ENCODE measurements around the gene UNC93A.
"Not testable (repeated sequence)": the region's sequence is repeated elsewhere in the genome, so short reads cannot be mapped to it uniquely, and the experiment has no call there.

Gene UNC93A

DNA sequence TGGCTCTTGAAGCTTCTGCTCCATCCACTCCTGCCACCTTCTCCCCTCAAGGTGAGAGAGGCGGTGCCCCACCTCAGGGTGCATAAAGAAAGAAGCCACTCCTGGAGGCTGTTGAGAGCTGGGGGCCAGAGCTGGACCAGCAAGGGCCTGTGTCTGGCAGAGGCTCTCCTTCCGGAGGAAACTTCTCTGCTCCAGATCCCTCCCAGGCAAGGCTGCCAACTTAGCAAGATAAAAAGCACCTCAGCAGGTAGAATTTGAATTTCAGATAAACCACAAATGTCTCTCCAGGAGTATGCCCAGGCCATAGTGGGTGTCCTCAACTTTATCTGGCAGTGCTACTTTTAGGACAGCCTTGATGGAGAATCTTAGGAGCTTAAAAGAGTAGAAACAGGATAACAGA lies 13.8 kb downstream of the UNC93A start:
- ChIA-PET CTCF (interaction anchor here (0.6 kb wide), 1 partner anchor 565 kb away, joined by 3 read pairs; no protein-coding TSS in a partner anchor), POLR2A (no interaction called here)
- no peak overlapping the region for H3K4me3 ChIP-seq (ENCODE audit: control insufficient read depth in 1 of 7, extremely low read depth in 1 of 7, insufficient read depth in 4 of 7, low read depth in 2 of 7, low read length in 6 of 7)
- no peak overlapping the region for H3K27ac ChIP-seq (ENCODE audit: insufficient read depth in 1 of 2, low read depth in 1 of 2, low read length in 2 of 2, poor library complexity in 1 of 2, severe bottlenecking in 2 of 2)
- no peaks in the 10 kb centered on the region for H3K4me1 ChIP-seq (ENCODE audit: control extremely low read depth in 1 of 4, control insufficient read depth in 4 of 4, insufficient read depth in 4 of 4, low read length in 3 of 4)
- H3K36me3 ChIP-seq (ENCODE audit: control insufficient read depth in 4 of 4, insufficient read depth in 4 of 4, low read length in 3 of 4) = no peaks in the 10 kb centered on the region
- no peaks in the 10 kb centered on the region for H3K9me3 ChIP-seq (ENCODE audit: control extremely low read depth in 1 of 5, control insufficient read depth in 4 of 5, insufficient read depth in 2 of 5, low read depth in 1 of 5, low read length in 4 of 5)
- 88% methylated on average over 2 of the region's 2 CpGs for whole genome bisulfite sequencing (ENCODE audit: insufficient coverage)
- no peak for DNase-seq
- H3K27me3 ChIP-seq (replicated peaks in 2 of 5; ENCODE audit: control insufficient read depth in 4 of 5, insufficient read depth in 5 of 5, low read length in 4 of 5) = peaks cover 0 to 12% (median 2%) of the 10 kb centered on the region in 5 experiments

- Histone ChIP-seq H3K4me1 (ENCODE audit: control extremely low read depth in 1 of 4, control insufficient read depth in 4 of 4, insufficient read depth in 4 of 4, low read length in 3 of 4) (no peaks in the 10 kb centered on the region), H3K4me3 (ENCODE audit: control insufficient read depth in 1 of 7, extremely low read depth in 1 of 7, insufficient read depth in 4 of 7, low read depth in 2 of 7, low read length in 6 of 7) (no peak overlapping the region), H3K36me3 (ENCODE audit: control insufficient read depth in 4 of 4, insufficient read depth in 4 of 4, low read length in 3 of 4) (no peaks in the 10 kb centered on the region), H3K27ac (ENCODE audit: insufficient read depth in 1 of 2, low read depth in 1 of 2, low read length in 2 of 2, poor library complexity in 1 of 2, severe bottlenecking in 2 of 2) (no peak overlapping the region), H3K27me3 (replicated peaks in 2 of 5; ENCODE audit: control insufficient read depth in 4 of 5, insufficient read depth in 5 of 5, low read length in 4 of 5) (peaks cover 0 to 12% (median 2%) of the 10 kb centered on the region in 5 experiments), H3K9me3 (ENCODE audit: control extremely low read depth in 1 of 5, control insufficient read depth in 4 of 5, insufficient read depth in 2 of 5, low read depth in 1 of 5, low read length in 4 of 5) (no peaks in the 10 kb centered on the region)
- no peak for DNase-seq
- CTCF ChIA-PET = no interaction called here
- POLR2A ChIA-PET = no interaction called here
- WGBS (ENCODE audit: insufficient coverage) = 96% methylated on average over 17 of the region's 18 CpGs
Observed at GRCh38 chr6:167305796-167306195, 14.7 kb downstream of the UNC93A start.

- Histone ChIP-seq H3K36me3 (ENCODE audit: control insufficient read depth in 4 of 4, insufficient read depth in 4 of 4, low read length in 3 of 4) (no peaks in the 10 kb centered on the region), H3K4me3 (ENCODE audit: control insufficient read depth in 1 of 7, extremely low read depth in 1 of 7, insufficient read depth in 4 of 7, low read depth in 2 of 7, low read length in 6 of 7) (no peak overlapping the region), H3K27me3 (replicated peaks in 2 of 5; ENCODE audit: control insufficient read depth in 4 of 5, insufficient read depth in 5 of 5, low read length in 4 of 5) (peaks cover 0 to 14% (median 2%) of the 10 kb centered on the region in 5 experiments), H3K9me3 (ENCODE audit: control extremely low read depth in 1 of 5, control insufficient read depth in 4 of 5, insufficient read depth in 2 of 5, low read depth in 1 of 5, low read length in 4 of 5) (no peaks in the 10 kb centered on the region), H3K27ac (ENCODE audit: insufficient read depth in 1 of 2, low read depth in 1 of 2, low read length in 2 of 2, poor library complexity in 1 of 2, severe bottlenecking in 2 of 2) (no peak overlapping the region), H3K4me1 (ENCODE audit: control extremely low read depth in 1 of 4, control insufficient read depth in 4 of 4, insufficient read depth in 4 of 4, low read length in 3 of 4) (no peaks in the 10 kb centered on the region)
- CTCF ChIA-PET = no interaction called here
- DNase-seq = no peak
- 96% methylated on average over 14 of the region's 15 CpGs for WGBS (ENCODE audit: insufficient coverage)
- POLR2A ChIA-PET = no interaction called here
Observed at GRCh38 chr6:167306401-167306998, 15.4 kb downstream of the UNC93A start.

GRCh38 chr6:167307342-167307955 lies 16.3 kb downstream of the UNC93A start:
- Histone ChIP-seq H3K4me1 (ENCODE audit: control extremely low read depth in 1 of 4, control insufficient read depth in 4 of 4, insufficient read depth in 4 of 4, low read length in 3 of 4) (no peaks in the 10 kb centered on the region), H3K4me3 (ENCODE audit: control insufficient read depth in 1 of 7, extremely low read depth in 1 of 7, insufficient read depth in 4 of 7, low read depth in 2 of 7, low read length in 6 of 7) (no peak overlapping the region), H3K36me3 (ENCODE audit: control insufficient read depth in 4 of 4, insufficient read depth in 4 of 4, low read length in 3 of 4) (no peaks in the 10 kb centered on the region), H3K27ac (ENCODE audit: insufficient read depth in 1 of 2, low read depth in 1 of 2, low read length in 2 of 2, poor library complexity in 1 of 2, severe bottlenecking in 2 of 2) (no peak overlapping the region), H3K27me3 (replicated peaks in 2 of 5; ENCODE audit: control insufficient read depth in 4 of 5, insufficient read depth in 5 of 5, low read length in 4 of 5) (peaks cover 0 to 16% (median 2%) of the 10 kb centered on the region in 5 experiments), H3K9me3 (ENCODE audit: control extremely low read depth in 1 of 5, control insufficient read depth in 4 of 5, insufficient read depth in 2 of 5, low read depth in 1 of 5, low read length in 4 of 5) (no peaks in the 10 kb centered on the region)
- ChIA-PET POLR2A (no interaction called here), CTCF (no interaction called here)
- DNase-seq = no peak
- 91% methylated on average over 19 of the region's 20 CpGs for WGBS (ENCODE audit: insufficient coverage)

DNA sequence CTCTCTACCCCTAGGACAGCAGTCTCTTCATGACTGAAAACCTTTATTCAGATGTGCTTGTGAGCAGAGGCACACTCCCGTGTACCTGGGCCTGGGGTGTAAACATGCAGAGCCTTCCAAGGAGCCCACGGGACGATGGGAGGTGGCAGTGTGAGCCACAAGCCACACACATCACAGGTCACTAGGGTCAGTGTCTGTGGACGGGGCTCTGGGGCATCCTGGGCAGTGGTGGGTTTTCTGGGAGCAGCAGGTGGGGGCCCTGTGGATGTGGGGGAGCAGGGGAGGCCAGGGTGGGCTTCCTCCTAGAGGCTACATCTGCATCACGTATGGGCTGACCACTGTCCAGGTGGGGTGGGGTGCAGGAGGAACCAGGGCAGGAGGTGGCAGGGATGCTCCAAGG lies 17.1 kb downstream of the UNC93A start:
- 94% methylated on average over 3 of the region's 5 CpGs for WGBS (ENCODE audit: insufficient coverage)
- DNase-seq = no peak
- ChIA-PET CTCF (no interaction called here), POLR2A (no interaction called here)
- Histone ChIP-seq H3K27me3 (replicated peaks in 2 of 5; ENCODE audit: control insufficient read depth in 4 of 5, insufficient read depth in 5 of 5, low read length in 4 of 5) (peaks cover 0 to 23% (median 0%) of the 10 kb centered on the region in 5 experiments), H3K27ac (ENCODE audit: insufficient read depth in 1 of 2, low read depth in 1 of 2, low read length in 2 of 2, poor library complexity in 1 of 2, severe bottlenecking in 2 of 2) (no peak overlapping the region), H3K4me3 (ENCODE audit: control insufficient read depth in 1 of 7, extremely low read depth in 1 of 7, insufficient read depth in 4 of 7, low read depth in 2 of 7, low read length in 6 of 7) (no peak overlapping the region), H3K36me3 (ENCODE audit: control insufficient read depth in 4 of 4, insufficient read depth in 4 of 4, low read length in 3 of 4) (no peaks in the 10 kb centered on the region), H3K4me1 (ENCODE audit: control extremely low read depth in 1 of 4, control insufficient read depth in 4 of 4, insufficient read depth in 4 of 4, low read length in 3 of 4) (no peaks in the 10 kb centered on the region), H3K9me3 (ENCODE audit: control extremely low read depth in 1 of 5, control insufficient read depth in 4 of 5, insufficient read depth in 2 of 5, low read depth in 1 of 5, low read length in 4 of 5) (no peaks in the 10 kb centered on the region)

DNA sequence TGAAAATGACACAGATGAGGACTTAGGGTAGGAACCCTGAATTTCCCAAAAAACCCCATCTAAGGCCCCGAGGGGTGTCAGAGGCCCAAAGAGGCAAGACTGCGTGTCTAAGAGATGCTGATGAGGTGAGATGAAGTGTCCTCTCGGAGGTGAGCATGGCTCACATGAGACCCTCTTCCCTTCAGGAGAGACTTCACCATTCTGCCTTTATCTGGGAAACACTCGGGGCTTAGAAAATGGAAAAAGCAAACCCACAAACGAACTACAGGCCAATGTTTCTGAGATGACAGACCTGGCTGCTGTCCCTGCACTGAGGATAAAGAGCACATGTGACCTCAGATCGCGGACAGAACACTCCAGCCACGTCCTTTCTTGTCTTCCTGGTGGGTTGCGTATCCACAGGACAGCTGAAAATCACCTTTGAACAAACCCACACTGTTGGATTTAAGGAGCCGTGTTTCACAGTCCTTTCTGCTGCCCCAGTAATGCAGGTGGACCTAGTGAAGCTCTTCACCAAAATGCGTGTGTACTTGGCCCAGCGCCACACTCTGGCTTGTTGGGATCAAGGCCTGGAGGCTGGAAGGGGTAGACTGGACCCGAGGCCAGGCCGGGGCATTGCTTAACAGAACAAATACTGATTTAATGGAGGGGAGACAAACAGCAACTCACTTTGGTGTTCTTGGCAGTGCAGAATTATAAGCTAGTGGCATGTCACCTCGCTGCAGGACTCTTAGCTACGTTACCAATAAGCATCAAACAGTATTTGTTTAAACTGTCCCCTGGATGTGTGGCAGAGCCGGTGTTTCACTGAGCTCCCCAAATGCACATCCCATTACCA lies 18.5 kb downstream of the UNC93A start:
- H3K4me3 ChIP-seq (ENCODE audit: control insufficient read depth in 1 of 7, extremely low read depth in 1 of 7, insufficient read depth in 4 of 7, low read depth in 2 of 7, low read length in 6 of 7); DNase-seq; H3K36me3 ChIP-seq (ENCODE audit: control insufficient read depth in 4 of 4, insufficient read depth in 4 of 4, low read length in 3 of 4); CTCF ChIA-PET; H3K4me1 ChIP-seq (ENCODE audit: control extremely low read depth in 1 of 4, control insufficient read depth in 4 of 4, insufficient read depth in 4 of 4, low read length in 3 of 4); H3K27ac ChIP-seq (ENCODE audit: insufficient read depth in 1 of 2, low read depth in 1 of 2, low read length in 2 of 2, poor library complexity in 1 of 2, severe bottlenecking in 2 of 2); H3K9me3 ChIP-seq (ENCODE audit: control extremely low read depth in 1 of 5, control insufficient read depth in 4 of 5, insufficient read depth in 2 of 5, low read depth in 1 of 5, low read length in 4 of 5); POLR2A ChIA-PET: not testable (repeated sequence)
- peaks cover 0 to 30% (median 0%) of the 10 kb centered on the region in 5 experiments for H3K27me3 ChIP-seq (replicated peaks in 2 of 5; ENCODE audit: control insufficient read depth in 4 of 5, insufficient read depth in 5 of 5, low read length in 4 of 5)
- 94% methylated on average over 2 of the region's 17 CpGs for WGBS (ENCODE audit: insufficient coverage)

DNA sequence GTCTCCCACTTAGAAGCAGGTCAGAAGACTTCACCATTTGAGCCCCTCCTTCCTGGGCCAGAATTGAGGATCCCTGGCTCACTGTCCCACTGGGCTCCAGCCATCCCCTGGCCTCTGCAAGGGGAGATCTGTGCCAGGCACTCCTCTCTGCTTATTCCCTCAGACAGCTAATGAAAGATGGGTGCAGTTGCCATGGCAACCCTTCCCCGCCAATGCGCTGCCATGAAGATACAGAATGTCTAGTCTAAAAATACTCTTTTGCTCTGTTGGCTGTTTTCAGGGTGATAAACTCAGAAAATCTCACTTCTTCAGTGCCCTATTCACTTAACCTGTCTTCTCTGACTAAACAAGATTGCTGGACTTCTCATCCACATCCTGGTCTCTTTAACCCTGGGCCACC lies 20.2 kb downstream of the UNC93A start:
- H3K36me3 ChIP-seq (ENCODE audit: control insufficient read depth in 4 of 4, insufficient read depth in 4 of 4, low read length in 3 of 4) = no peaks in the 10 kb centered on the region
- CTCF ChIA-PET = no interaction called here
- no peak for DNase-seq
- no peak overlapping the region for H3K4me3 ChIP-seq (ENCODE audit: control insufficient read depth in 1 of 7, extremely low read depth in 1 of 7, insufficient read depth in 4 of 7, low read depth in 2 of 7, low read length in 6 of 7)
- H3K4me1 ChIP-seq (ENCODE audit: control extremely low read depth in 1 of 4, control insufficient read depth in 4 of 4, insufficient read depth in 4 of 4, low read length in 3 of 4) = no peaks in the 10 kb centered on the region
- no peaks in the 10 kb centered on the region for H3K9me3 ChIP-seq (ENCODE audit: control extremely low read depth in 1 of 5, control insufficient read depth in 4 of 5, insufficient read depth in 2 of 5, low read depth in 1 of 5, low read length in 4 of 5)
- peaks cover 0 to 38% (median 0%) of the 10 kb centered on the region in 5 experiments for H3K27me3 ChIP-seq (replicated peaks in 2 of 5; ENCODE audit: control insufficient read depth in 4 of 5, insufficient read depth in 5 of 5, low read length in 4 of 5)
- 83% methylated on average over 2 of the region's 2 CpGs for WGBS (ENCODE audit: insufficient coverage)
- H3K27ac ChIP-seq (ENCODE audit: insufficient read depth in 1 of 2, low read depth in 1 of 2, low read length in 2 of 2, poor library complexity in 1 of 2, severe bottlenecking in 2 of 2) = no peak overlapping the region
- POLR2A ChIA-PET = no interaction called here
